ENCODE results near the gene TRRAP.
A peak's percentile ranks its signal among the peaks of the same experiment; 100 is the strongest.
"Not testable (repeated sequence)": the region's sequence is repeated elsewhere in the genome, so short reads cannot be mapped to it uniquely, and the experiment has no call there.

TRRAP gene

DNA sequence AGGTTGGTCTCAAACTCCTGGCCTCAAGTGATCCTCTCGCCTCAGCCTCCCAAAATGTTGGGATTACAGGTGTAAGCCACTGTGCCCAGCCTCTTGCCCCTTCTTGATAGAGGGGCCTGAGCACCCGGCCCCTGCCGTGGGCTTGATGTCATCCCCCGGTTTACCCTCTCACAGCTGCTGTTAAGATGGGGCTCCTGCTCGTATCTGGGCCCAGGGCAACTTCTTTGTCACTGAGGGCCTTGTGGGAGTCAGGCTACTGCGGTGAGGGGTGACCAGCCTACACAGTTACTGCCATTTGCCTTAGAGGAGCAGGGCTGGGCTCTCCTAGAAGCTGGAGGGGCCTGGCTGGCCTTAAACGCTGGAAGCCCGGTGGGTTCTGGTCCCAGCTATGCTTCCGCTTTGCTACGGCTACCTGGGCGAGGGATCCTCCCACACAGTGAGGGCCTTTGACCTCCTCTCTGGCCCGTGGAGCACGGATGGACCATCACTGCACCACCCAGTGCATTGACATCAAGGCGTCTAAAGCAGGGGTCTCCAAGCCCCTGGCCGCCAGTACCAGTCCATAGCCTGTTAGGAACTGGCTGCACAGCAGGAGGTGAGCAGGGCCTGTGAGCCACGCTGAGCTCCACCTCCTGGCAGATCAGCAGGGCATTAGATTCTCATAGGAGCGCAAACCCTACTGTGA lies 7.4 kb upstream of the TRRAP start:
- no peak overlapping the region for H2AFZ ChIP-seq (ENCODE audit: low read length)
- no peaks in the 10 kb centered on the region for H3K9me2 ChIP-seq (replicated peaks; ENCODE audit: insufficient read depth, low read length)
- H3K27ac ChIP-seq (ENCODE audit: low read length), result no peak overlapping the region
- H3F3A ChIP-seq (ENCODE audit: insufficient read depth, low read length), result no peaks in the 10 kb centered on the region
- H3K36me3 ChIP-seq (replicated peaks; ENCODE audit: insufficient read depth, low read length), result no peaks in the 10 kb centered on the region
- H4K20me1 ChIP-seq (ENCODE audit: insufficient read depth, low read length), result no peaks in the 10 kb centered on the region
- no peaks in the 10 kb centered on the region for H3K79me2 ChIP-seq (ENCODE audit: low read length)
- no peak for DNase-seq
- H3K9ac ChIP-seq (ENCODE audit: low read length), result no peak overlapping the region
- no peaks in the 10 kb centered on the region for H3K4me1 ChIP-seq (ENCODE audit: low read length)
- H3K4me2 ChIP-seq (ENCODE audit: low read depth, low read length), result peak overlapping the region; percentile 77; the same call in 1 of the 2 replicates
- no peak overlapping the region for H3K4me3 ChIP-seq (ENCODE audit: low read length)
- no peak for TF ChIP-seq EZH2phosphoT487 (IDR thresholded peaks at IDR 0.05; ENCODE audit: low read length)
- TF ChIP-seq EZH2 (optimal IDR thresholded peaks at IDR 0.05; ENCODE audit: low read depth, low read length), result no peak
- TF ChIP-seq, protein P1, sequence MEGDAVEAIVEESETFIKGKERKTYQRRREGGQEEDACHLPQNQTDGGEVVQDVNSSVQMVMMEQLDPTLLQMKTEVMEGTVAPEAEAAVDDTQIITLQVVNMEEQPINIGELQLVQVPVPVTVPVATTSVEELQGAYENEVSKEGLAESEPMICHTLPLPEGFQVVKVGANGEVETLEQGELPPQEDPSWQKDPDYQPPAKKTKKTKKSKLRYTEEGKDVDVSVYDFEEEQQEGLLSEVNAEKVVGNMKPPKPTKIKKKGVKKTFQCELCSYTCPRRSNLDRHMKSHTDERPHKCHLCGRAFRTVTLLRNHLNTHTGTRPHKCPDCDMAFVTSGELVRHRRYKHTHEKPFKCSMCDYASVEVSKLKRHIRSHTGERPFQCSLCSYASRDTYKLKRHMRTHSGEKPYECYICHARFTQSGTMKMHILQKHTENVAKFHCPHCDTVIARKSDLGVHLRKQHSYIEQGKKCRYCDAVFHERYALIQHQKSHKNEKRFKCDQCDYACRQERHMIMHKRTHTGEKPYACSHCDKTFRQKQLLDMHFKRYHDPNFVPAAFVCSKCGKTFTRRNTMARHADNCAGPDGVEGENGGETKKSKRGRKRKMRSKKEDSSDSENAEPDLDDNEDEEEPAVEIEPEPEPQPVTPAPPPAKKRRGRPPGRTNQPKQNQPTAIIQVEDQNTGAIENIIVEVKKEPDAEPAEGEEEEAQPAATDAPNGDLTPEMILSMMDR (IDR thresholded peaks at IDR 0.05; ENCODE audit: low read length), result no peak
- peaks cover 20% of the 10 kb centered on the region for H3K27me3 ChIP-seq (replicated peaks; ENCODE audit: insufficient read depth, low read length)
- no peaks in the 10 kb centered on the region for H3K9me3 ChIP-seq (replicated peaks; ENCODE audit: insufficient read depth, low read length)

DNA sequence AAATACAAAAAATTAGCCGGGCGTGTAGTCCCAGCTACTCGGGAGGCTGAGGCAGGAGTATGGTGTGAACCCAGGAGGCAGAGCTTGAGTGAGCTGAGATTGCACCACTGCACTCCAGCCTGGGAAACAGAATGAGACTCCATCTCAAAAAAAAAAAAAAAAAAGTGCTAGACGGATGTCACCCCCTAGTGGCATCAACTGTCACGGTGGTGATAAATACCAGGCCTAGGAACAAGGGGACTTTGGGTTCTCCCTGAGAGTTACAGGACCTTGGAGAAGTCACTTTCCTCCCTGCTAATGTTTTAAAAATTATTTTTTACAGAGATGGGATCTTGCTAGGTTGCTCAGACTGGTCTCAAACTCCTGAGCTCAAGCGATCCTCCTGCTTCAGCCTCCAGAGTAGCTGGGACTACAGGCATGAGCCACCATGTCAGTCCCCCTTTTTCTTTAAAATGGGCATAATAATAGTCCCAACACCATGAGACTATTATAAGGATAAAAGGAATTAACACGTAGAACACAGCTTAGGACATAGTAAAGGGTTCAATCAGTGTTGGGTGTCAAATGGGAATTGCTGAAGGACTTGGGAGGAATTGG lies 5.9 kb upstream of the TRRAP start:
- Histone ChIP-seq H2AFZ (ENCODE audit: low read length) (no peak overlapping the region), H3K36me3 (replicated peaks; ENCODE audit: insufficient read depth, low read length) (no peaks in the 10 kb centered on the region), H3K9me2 (replicated peaks; ENCODE audit: insufficient read depth, low read length) (no peaks in the 10 kb centered on the region), H3K4me2 (ENCODE audit: low read depth, low read length) (no peak overlapping the region), H3K79me2 (ENCODE audit: low read length) (no peaks in the 10 kb centered on the region), H4K20me1 (ENCODE audit: insufficient read depth, low read length) (no peaks in the 10 kb centered on the region), H3K9ac (ENCODE audit: low read length) (no peak overlapping the region), H3K4me1 (ENCODE audit: low read length) (no peaks in the 10 kb centered on the region), H3K9me3 (replicated peaks; ENCODE audit: insufficient read depth, low read length) (no peaks in the 10 kb centered on the region), H3F3A (ENCODE audit: insufficient read depth, low read length) (no peaks in the 10 kb centered on the region), H3K27ac (ENCODE audit: low read length) (no peak overlapping the region), H3K4me3 (ENCODE audit: low read length) (no peak overlapping the region), H3K27me3 (replicated peaks; ENCODE audit: insufficient read depth, low read length) (peaks cover 20% of the 10 kb centered on the region)
- peak; percentile 56 for DNase-seq
- TF ChIP-seq EZH2phosphoT487 (IDR thresholded peaks at IDR 0.05; ENCODE audit: low read length) (no peak), EZH2 (optimal IDR thresholded peaks at IDR 0.05; ENCODE audit: low read depth, low read length) (no peak)
- TF ChIP-seq, protein P1 (IDR thresholded peaks at IDR 0.05; ENCODE audit: low read length), result peak; percentile 39

DNA sequence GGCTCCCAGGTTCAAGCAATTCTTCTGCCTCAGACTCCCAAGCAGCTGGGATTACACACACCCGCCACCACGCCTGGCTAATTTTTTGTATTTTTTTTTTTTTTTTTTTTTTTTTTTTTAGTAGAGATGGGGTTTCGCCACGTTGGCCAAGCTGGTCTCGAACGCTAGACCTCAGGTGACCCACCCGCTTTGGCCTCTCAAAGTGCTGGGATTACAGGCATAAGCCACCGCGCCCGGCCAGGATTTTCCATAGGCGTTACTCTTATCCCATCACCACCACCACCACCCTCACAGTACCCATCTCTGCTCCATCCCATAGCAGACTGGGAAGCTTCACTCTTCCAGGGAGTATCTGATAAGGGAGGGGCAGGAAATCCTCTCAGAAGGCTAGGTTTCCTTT lies 4.7 kb upstream of the TRRAP start:
- not testable (repeated sequence) for H3K36me3 ChIP-seq (replicated peaks; ENCODE audit: insufficient read depth, low read length); H3F3A ChIP-seq (ENCODE audit: insufficient read depth, low read length); H3K9ac ChIP-seq (ENCODE audit: low read length); H3K4me2 ChIP-seq (ENCODE audit: low read depth, low read length); DNase-seq; H3K9me2 ChIP-seq (replicated peaks; ENCODE audit: insufficient read depth, low read length); H3K9me3 ChIP-seq (replicated peaks; ENCODE audit: insufficient read depth, low read length); H4K20me1 ChIP-seq (ENCODE audit: insufficient read depth, low read length); H3K4me1 ChIP-seq (ENCODE audit: low read length); H3K79me2 ChIP-seq (ENCODE audit: low read length); H3K4me3 ChIP-seq (ENCODE audit: low read length); H3K27ac ChIP-seq (ENCODE audit: low read length); H2AFZ ChIP-seq (ENCODE audit: low read length)
- peaks cover 15% of the 10 kb centered on the region for H3K27me3 ChIP-seq (replicated peaks; ENCODE audit: insufficient read depth, low read length)

DNA sequence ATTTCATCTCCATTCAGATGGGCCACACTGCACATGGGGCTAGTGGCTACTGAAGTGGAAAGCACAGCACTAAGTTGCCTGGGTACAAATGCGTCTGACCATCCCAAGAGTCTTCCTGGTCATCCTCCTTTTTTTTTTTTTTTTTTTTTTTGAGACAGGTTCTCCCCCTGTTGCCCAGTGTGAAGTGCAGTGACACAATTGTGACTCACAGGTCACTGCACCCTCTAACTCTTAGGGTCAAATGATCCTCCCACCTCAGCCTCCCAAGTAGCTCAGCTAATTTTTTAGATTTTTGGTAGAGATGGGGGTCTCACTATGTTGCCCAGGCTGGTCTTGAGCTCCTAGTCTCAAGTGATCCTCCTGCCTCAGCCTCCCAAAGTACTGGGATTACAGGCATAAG lies 3.4 kb upstream of the TRRAP start:
- Histone ChIP-seq H3K27ac (ENCODE audit: low read length) (no peak overlapping the region), H3K9me2 (replicated peaks; ENCODE audit: insufficient read depth, low read length) (no peaks in the 10 kb centered on the region), H3K79me2 (ENCODE audit: low read length) (peaks cover 12% of the 10 kb centered on the region), H3K4me3 (ENCODE audit: low read length) (no peak overlapping the region), H2AFZ (ENCODE audit: low read length) (no peak overlapping the region), H3K4me2 (ENCODE audit: low read depth, low read length) (no peak overlapping the region), H3K9me3 (replicated peaks; ENCODE audit: insufficient read depth, low read length) (no peaks in the 10 kb centered on the region), H3F3A (ENCODE audit: insufficient read depth, low read length) (peaks cover 9% of the 10 kb centered on the region), H3K27me3 (replicated peaks; ENCODE audit: insufficient read depth, low read length) (peaks cover 4% of the 10 kb centered on the region; the same call in 1 of the 2 replicates), H3K36me3 (replicated peaks; ENCODE audit: insufficient read depth, low read length) (no peaks in the 10 kb centered on the region), H4K20me1 (ENCODE audit: insufficient read depth, low read length) (no peaks in the 10 kb centered on the region), H3K4me1 (ENCODE audit: low read length) (no peaks in the 10 kb centered on the region), H3K9ac (ENCODE audit: low read length) (no peak overlapping the region)
- DNase-seq, result no peak
- no peak for TF ChIP-seq EZH2phosphoT487 (IDR thresholded peaks at IDR 0.05; ENCODE audit: low read length)
- TF ChIP-seq EZH2 (optimal IDR thresholded peaks at IDR 0.05; ENCODE audit: low read depth, low read length), result no peak
- TF ChIP-seq, protein P1 (IDR thresholded peaks at IDR 0.05; ENCODE audit: low read length), result no peak

Data from MM.1S (cell line).